HG03571 (cell line): ENCODE data around the gene RASL12.
"Not testable (repeated sequence)": the region's sequence is repeated elsewhere in the genome, so short reads cannot be mapped to it uniquely, and the experiment has no call there.

Experiments used
- ATAC-seq: cut with Tn5 transposase; IDR thresholded peaks from one replicate; pipeline ENCODE4 v1.9.1; 2021; ENCODE audit not compliant: unreplicated experiment

RASL12 gene

GRCh38 chr15:65075607-65076395 is 8.0 kb upstream of the RASL12 start:
- not testable (repeated sequence) for ATAC-seq

- not testable (repeated sequence) for ATAC-seq
These were observed 7.2 kb upstream of the RASL12 start for GRCh38 chr15:65074946-65075345.

DNA sequence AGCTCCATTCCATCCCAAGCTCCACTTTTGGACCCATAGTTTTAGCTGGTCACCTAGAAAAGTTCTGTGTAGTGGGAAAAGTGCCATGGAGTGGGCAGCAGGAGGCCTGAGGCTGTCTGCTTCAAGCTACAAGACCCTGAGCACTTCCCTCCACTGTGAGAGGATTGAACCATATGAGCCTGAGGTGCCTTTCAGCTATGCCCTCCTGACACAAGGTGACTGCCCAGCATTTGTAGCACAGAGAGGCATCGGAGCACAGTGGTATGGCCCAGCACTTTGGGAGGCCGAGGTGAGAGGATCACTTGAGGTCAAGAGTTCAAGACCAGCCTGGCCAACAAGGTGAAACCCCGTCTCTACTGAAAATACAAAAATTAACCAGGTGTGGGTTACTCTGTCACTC is 4.8 kb upstream of the RASL12 start:
- ATAC-seq = no peak

- ATAC-seq = no peak
These were observed 4.2 kb upstream of the RASL12 start for GRCh38 chr15:65072027-65072426.

DNA sequence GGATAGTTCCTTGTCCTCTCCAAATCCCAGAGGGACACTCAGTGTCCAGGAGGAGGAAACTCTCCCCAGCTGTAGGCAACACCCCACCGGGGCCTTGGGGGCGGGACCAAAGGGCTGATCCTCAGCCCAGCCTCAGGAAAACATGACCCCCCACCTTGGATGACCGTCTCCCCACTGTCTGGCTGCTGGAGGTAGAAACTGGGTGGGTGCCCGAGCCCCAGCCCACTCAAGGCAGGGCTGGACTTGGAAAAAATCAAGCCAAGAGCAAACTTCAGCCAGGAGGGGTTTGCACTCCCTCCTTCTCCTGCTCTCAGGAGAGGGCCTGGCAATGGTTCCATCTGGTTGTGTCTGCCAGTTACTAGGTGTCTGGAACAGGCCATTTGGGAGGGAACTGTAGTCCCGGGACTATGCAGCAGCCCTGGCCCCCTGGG is 3.6 kb upstream of the RASL12 start:
- ATAC-seq = no peak

GRCh38 chr15:65069779-65070546 is 2.2 kb upstream of the RASL12 start:
- ATAC-seq = no peak

GRCh38 chr15:65069179-65069578 is 1.4 kb upstream of the RASL12 start:
- no peak for ATAC-seq

DNA sequence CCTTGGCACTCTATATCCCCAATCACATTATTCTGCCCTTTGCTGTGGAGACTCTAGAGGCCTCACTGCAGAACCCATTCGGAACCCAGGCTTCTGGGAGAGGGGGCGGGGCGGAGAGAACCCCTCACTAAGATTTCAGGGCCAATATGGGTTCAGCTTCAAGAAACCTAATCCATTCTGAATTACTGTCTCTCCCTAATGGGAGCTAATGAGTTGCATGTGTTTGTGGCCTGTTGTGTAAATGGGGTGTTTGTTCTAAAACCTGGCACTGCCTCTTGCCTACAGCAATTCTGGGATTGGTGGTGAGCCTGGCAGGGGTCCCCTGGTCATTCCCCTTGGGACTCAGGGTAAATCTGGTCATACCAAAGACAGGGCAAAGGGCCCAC is 605 bp upstream of the RASL12 start:
- ATAC-seq = no peak

DNA sequence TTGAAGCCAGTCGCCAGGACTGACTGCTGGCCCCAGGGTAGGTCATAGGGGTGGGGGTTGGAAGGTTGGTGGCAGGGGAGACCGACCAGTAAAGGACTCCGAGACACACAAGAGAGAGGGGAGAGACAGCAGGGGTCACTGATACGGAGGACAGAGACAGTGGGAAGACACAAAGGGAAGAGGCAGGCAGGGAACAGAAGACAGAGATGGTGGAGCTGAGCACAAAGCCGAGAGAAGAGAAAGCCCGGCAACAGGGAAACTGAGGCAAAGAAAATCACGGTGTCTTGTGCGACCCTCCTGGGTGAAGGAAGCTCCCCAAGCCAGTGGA is 510 bp downstream of the RASL12 start:
- no peak for ATAC-seq

GRCh38 chr15:65066635-65067316 is 1.0 kb downstream of the RASL12 start:
- no peak for ATAC-seq

DNA sequence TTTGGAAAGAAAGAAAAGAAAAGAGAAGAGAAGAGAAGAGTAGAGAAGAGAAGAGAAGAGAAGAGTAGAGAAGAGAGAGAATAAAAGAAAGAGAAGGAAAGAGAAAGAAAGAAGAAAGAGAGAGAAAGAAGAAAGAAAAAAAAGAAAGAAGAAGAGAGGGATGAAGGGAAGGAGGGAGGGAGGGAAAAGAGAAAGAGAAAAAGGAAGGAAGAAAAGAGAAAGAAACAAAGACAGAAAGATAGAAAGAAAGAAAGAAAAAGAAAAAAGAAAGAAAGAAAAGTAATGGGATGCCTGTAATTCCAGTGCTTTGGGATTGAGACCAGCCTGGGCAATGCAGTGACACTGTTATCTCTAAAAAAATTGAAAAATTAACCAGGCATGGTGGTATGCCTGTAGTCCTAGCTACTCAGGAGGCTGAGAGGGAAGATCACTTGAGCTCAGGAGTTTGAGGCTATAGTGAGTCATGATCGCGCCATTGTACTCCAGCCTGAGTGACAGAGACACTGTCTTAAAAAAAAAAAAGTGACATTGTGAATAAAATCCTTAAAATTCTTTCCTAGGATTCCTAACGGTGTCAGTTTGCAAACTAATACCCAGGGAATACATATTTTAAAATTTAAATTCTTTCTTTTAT is 1.7 kb downstream of the RASL12 start:
- ATAC-seq = no peak

DNA sequence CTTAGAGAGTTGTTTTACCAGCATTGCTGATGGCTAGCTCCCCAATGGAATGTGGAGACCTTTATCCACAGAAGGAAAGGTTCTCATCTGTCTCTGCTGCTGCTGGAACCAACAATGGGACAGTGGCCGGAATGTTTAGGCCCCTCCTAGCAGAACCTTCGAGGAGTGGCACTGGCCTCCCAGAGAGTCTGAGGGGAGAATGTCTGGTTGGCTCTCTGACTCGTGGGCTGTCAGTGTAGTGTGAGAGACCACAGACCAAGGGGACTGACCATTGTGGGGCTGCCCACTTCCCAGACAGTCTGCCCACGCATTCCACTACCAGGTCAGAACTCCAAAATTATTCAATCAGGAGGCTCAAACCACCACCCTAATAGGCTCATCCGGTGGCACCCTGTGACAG is 5.1 kb downstream of the RASL12 start:
- ATAC-seq = no peak

GRCh38 chr15:65062061-65062460 is 5.7 kb downstream of the RASL12 start:
- no peak for ATAC-seq

DNA sequence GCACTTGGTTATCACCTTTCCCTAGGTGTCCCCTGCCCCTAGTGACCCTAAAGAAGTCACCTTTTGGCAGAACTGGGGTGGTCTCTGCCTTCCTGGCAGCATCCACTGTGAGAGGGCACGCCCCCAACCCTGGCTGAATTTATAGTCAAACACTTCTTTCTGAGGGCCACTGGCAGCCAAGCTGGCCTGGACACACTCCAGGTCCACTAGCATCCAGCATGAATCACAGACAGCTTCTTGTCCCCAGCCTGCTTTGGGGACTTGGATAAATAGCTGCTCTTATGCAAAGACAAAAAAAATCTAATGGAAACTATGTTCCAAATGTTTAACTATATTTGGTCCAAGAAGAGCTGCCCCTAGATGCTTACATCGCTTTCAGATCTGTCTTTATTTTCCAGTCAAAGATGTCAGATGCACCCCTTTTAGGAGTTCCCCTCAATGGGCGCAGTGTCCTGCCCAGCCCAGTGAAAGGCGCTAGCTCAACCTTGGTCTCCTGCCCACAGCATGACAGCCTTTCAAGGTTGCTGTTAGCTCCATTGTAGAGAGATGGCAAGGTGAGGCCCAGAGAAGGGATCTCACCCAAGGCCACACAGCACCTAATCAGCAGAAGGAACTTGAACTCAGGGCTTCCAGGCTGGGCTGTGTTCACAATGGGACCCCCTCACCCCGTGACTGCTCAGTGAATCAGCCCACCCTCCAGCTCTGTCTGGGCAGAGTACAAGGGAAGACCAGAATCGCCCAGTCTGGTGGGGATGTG is 7.0 kb downstream of the RASL12 start:
- ATAC-seq = no peak

DNA sequence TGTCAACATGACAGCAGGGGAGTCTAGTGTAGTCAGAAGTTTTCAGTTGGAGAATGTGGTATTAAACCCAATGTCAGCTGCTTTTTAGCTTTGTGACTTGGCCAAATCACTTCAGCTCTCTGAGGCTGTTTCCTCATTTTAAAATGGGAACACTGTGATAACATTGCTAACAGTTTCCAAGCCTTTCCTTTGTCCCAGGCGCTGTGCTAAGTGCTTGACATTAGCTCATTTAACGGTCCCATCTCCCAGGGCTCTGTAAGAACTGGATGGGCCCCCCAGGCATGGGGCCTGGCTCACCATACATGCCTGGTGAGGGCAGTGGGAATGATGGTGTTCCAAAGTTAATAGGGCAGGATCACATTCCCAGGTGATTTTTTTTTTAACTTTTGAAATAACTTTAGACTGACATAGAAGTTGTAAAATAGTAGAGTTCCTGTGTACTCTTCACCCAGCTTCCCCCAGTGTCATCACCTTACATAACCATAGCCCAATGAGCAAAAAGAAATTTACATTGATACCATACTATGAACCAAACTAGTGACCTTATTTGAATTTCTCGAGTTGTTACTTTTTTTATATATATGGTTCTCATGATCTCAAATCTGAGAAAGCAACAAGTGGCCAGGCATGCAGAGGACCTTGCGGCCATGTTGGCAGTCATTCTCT is 7.7 kb downstream of the RASL12 start:
- no peak for ATAC-seq

DNA sequence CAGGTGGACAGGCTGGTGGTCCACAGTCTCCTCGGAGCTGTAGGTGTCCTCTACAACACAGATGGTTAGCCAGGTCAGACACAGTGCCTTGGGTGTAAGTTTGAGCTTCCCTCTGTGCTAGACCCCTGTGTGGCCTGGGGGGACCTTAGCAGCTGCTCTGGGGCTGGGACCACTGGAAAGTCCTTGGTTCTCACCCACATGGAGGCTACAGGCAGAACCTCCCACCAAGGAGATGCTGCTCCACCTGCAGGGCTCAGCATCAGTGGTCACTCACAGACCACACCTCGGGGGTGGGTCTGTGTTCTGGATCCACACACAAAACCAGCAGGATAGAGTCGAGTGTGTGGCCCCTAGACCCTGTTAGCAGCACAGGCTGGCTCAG is 8.4 kb downstream of the RASL12 start:
- no peak for ATAC-seq

DNA sequence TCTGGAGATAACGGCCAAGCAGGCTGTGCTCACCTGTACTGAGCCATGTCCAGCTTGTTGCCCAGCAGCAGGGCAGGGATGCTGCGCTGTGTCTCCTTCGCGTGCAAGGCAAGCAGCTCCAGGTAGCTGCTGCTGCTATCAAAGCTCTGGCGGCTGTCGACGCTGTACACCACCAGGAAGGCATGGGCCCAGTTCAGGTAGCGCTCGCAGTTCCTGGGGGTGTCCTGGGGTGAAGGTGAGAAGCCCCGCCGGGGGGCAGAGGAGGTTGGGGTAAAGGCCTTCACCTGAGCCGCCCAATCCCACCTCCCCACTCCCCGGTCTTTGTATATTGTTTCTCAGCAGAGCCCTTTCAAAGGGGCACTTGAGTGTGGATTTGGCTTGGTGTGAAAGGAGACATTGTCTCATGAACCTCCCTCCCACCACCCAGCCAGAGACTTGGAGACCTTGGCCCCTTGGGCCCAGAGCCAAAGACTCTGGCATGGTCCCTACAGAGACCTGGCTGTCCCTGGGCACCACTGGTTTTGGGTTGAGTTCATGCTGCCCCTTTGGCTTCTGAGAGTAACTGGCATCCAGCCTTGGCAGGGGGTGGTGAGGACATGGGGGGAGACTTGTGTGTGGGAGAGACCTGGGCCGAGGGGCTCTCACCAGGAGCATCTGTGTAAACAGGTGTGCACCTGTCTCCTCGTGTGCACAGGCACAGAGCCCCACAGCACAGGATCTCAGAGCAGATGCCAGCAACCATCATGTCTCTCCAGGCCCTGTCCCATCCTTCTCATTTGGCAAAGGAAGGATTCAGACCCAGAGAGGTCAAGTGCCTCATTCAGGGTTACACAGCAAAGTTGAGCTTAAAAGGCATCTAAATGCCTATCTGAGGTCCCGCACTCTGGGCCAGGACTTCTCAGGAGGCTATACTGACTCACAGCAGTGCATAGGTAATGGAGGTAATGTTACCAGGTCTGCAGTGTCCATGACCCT is 9.1 kb downstream of the RASL12 start:
- ATAC-seq = no peak

GRCh38 chr15:65057549-65057940 is 10.2 kb downstream of the RASL12 start:
- ATAC-seq = no peak

DNA sequence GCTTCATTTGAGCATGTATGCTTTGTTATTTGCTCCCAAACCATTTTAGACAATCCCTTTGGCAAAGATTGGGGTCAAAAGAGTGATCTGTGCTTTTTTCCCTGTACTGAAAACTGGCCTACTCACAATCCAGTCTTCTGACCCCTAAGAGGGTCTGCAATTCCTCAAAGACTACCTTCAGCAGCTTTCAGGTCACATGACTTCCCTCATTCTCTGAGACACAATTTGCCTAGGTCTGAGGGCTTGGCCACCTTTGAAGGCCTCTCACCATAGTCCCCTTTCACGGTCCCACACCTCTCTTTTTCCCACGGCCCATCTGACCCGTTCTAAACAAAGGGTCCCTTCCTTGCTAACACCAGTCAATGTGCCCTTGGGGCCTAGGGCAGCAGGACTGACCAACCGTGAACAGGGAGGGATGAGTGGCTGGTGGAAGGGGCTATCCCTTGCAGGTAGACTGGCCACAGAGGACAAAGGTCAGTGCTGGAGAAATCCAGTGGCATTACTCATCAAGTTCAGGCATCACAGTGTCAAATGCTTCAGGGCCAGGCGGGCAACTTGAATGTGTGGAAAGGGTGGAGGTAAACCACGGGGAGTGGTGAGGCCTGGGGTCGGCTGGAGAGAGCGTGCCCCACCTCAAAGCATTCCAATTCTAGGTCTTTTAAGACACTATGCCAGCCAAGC is 10.8 kb downstream of the RASL12 start:
- ATAC-seq = no peak
